OCI-LY3 (cell line): ENCODE data around the gene TUBB2A.

Source experiments
- EZH2phosphoT487 ChIP-seq: fragments of 200-600 bp; shearing (Covaris generic); IDR thresholded peaks from 2 replicates; pipeline ENCODE4 v1.6.1; 2018; ENCODE audit warnings: antibody characterized with exemption, mixed run types, low read depth
- TF ChIP-seq, protein P1 (sequence below): fragments of 200-600, 300-600 bp; sonication (generic); IDR thresholded peaks from 2 replicates; pipeline ENCODE4 v1.5.1; 2014; ENCODE audit warnings: antibody characterized with exemption, low read length, low read depth

DNA sequence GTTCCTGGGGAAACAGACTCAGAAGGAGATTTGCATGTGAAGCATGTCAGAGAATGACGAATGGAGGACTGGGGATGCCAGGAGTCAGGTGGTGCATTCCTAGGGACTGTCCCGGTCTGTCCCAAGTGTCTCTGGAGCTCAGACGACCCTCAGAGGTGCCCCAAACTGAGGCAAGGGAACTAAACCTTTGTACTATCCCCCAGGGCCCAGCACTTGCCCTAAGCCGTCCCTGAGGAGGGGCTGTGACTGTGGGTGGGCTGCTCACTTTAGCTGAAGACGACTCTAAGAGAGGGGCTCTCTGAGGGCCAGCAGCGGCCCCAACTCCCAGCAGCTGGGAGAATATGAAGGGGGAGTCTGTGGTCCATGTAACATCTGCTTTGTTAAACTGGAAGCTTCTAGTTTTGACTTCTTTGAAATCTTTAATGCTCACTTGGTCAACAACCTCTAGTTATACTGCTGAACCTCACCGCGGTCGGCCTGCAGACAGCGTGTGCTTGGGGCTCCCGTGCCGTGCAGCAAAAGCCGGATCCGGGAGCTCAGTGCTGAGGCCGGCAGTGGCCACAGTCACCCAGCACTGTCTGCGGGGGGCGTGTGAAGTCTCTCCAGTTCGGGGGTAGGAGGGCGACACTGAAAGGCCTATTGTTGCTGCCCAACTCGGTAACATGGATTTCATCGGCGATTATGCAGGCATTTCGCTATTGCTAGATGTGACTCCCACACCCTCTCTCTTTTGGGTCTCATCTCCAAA lies 35.9 kb upstream of the TUBB2A start:
- TF ChIP-seq, protein P1, sequence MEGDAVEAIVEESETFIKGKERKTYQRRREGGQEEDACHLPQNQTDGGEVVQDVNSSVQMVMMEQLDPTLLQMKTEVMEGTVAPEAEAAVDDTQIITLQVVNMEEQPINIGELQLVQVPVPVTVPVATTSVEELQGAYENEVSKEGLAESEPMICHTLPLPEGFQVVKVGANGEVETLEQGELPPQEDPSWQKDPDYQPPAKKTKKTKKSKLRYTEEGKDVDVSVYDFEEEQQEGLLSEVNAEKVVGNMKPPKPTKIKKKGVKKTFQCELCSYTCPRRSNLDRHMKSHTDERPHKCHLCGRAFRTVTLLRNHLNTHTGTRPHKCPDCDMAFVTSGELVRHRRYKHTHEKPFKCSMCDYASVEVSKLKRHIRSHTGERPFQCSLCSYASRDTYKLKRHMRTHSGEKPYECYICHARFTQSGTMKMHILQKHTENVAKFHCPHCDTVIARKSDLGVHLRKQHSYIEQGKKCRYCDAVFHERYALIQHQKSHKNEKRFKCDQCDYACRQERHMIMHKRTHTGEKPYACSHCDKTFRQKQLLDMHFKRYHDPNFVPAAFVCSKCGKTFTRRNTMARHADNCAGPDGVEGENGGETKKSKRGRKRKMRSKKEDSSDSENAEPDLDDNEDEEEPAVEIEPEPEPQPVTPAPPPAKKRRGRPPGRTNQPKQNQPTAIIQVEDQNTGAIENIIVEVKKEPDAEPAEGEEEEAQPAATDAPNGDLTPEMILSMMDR = no peak
- TF ChIP-seq EZH2phosphoT487 = no peak
